GM21717 (cell line): ENCODE results near the gene PTPRT.

Experiments used
- ATAC-seq: cut with Tn5 transposase; IDR thresholded peaks from one replicate; pipeline ENCODE4 v1.9.1; 2021; ENCODE audit warnings: mild to moderate bottlenecking, moderate library complexity; ENCODE audit not compliant: unreplicated experiment

Gene PTPRT

GRCh38 chr20:43028470-43028869 lies 161.2 kb downstream of the PTPRT start:
- ATAC-seq = no peak

GRCh38 chr20:43023836-43024235 lies 165.9 kb downstream of the PTPRT start:
- ATAC-seq = no peak

DNA sequence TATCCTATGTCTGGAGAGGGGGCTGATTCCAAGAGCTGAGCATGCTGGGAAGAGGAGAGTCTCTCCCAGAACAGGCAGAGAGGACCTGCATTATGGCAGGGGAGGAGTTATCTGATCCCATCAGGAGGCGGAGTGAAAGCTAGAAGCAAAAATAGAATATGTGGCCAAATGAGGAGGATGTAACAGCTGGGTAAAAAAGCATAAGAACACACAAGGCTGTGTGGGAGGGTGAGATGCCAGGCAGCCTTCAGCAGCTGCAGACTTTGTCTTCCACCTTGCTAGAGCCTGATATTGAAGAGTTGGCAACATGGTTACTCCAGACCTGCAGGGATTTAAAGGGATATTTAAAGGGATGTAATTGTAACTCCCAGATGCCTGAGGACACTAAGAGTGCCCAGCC lies 167.1 kb downstream of the PTPRT start:
- no peak for ATAC-seq

DNA sequence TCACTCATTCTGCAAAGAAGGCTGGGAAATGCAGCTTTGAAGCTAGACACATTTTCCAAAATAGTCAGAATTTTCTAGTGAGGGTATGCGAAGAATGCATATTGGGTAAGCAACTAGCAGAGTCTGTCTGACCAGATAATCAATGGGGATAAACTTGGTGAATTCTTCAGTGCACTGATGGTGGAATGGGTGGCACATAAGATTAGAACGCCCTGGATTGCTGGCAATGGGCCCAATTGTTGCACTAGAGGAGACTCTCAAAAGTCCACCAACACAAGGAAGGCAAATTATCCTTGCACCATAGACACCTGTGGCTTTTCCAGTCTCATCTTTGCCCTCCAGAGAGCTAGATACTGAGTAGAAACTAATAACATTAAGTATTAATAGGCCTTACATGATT lies 167.6 kb downstream of the PTPRT start:
- ATAC-seq = no peak

DNA sequence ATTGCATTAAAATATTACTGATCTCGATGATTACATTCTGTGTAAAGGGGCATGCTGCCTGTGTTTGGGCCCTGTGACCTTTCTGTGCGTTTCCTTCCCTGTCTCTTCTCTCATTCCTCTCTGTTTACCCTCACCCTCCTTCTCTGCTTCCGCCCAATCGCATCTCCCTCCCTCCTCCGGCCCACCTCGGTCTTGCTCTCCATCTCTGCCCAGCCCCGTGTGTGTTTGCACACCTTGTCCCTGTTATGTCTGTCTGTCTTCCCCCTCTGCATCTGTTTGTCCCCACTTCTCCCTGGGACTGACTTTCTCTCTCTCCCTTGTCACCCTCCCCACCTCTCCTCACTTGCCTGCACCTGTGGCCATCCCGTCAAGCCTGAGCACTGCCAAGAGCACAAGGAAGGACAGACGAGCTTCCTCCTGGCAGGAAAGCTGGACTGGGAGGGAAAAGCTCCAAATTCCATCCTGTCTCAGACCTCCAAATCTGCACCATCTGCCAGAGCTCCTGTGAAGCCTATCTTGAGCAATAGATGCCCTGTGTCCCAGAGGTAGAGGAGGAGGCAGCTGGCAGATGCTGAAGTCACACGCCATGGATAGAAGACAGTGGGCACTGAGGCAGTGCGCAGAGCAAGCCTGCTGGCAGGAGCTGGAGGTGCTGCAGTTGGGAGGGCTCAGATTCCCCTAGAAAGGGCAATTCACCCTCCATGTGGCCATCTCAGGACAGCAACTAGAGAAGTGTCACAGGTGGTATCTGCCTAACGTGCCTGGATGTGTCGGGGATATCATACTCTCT lies 172.3 kb downstream of the PTPRT start:
- no peak for ATAC-seq

- no peak for ATAC-seq
These were observed 173.4 kb downstream of the PTPRT start for GRCh38 chr20:43016257-43016656.

GRCh38 chr20:43015566-43015965 lies 174.1 kb downstream of the PTPRT start:
- no peak for ATAC-seq

DNA sequence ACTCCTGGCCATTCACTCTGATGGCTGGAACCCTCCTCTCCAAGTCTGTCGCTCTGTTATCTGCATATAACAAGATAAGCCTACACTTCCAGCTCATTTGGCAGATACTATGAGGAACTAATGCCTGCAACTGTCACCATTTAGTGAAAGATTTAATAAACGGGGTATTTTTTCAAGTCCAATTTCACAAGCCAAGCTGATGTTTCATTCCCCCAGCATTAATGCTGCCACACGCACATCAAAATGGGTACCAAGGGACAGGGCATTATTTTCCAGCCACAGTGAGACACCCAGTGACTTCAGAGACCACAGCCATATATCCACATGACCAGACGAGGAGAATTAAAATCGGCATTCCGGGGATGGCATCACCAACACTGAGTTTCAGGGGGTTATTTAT lies 175.5 kb downstream of the PTPRT start:
- ATAC-seq = no peak

DNA sequence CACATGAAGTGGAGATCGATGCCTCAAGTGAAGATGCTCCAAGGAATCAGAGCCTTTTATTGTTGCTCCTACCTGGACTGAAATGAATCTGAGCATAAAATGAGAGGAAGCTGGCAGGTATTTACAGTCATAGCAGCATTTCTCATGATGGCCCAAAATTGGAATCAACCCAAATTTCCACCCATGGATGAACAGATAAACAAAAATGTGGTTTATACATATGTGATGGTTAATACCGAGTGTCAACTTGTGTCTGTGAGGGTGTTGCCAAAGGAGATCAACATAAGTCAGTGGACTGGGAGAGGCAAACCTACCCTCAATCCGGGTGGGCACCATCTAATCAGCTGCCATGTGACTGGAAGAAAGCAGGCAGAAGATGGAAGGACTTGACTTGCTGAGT lies 178.2 kb downstream of the PTPRT start:
- no peak for ATAC-seq

DNA sequence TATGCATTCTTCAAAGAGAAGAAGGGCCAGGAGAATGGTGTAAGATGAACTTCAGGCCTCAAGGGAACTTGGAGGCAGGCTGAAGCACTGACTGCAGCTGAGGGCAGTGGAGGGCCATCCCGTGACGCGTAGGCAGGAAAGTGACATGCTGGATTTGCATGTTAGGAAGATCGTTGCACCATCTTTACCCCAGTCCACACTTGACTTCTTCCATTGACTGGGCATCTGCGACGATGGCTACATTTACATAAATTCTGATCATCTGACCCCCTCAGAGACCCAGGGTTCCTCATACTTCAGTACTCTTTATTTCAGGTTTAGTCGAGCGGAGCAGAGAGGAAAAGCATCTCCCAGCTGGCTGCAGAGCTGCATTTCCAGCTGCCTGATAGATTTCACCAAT lies 180.2 kb downstream of the PTPRT start:
- no peak for ATAC-seq

DNA sequence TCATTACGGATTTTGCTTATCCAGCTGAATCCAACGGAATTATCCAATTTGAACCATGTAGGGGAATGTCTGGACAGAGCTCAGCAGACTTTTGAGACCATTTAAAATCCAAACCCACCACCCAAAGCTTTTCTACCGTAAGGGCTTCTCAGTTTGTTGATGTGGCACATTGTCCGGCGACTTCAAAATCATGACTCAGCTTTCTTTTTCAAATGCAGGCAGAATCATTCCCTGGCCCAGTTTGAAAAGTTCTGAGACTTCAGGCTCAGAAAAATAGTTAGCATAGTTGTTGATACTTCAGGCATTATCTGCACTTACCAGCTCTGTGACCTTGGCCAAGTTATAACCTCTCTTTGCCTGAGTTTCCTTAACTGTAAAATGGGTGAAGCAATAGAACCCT lies 182.2 kb downstream of the PTPRT start:
- ATAC-seq = no peak

DNA sequence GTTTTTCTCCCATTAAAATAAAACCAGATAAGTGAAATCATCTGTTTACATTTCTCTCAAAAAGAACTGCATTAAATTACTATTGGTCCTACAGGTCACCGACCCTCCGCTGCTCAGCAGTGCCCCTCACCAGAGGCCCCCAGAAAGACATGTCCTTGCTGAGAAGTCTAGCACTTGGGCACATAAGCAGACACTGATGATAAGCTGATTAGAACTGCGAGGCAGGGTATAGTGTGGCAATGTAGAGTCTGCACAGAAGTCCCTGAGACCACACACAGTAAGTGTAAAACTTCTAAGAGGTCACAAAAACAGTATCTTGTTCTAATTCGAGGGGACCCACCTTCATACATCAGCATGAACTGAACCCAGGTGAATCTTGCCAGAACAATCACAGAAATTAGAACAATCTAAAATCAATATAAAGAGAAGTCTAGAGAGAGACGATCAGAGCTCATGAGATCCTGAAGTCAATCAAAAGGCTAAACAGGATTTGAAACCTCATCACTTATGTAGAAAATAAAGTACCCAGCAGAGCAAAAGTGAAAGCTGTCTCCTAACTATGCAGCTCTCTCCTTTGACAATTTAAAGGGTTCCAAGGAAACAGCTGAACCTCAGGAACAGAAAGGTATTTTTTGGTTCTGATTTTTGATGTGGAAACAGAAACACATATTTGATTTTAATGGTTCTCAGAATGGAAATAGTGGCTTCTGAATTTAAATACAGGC lies 182.9 kb downstream of the PTPRT start:
- no peak for ATAC-seq

DNA sequence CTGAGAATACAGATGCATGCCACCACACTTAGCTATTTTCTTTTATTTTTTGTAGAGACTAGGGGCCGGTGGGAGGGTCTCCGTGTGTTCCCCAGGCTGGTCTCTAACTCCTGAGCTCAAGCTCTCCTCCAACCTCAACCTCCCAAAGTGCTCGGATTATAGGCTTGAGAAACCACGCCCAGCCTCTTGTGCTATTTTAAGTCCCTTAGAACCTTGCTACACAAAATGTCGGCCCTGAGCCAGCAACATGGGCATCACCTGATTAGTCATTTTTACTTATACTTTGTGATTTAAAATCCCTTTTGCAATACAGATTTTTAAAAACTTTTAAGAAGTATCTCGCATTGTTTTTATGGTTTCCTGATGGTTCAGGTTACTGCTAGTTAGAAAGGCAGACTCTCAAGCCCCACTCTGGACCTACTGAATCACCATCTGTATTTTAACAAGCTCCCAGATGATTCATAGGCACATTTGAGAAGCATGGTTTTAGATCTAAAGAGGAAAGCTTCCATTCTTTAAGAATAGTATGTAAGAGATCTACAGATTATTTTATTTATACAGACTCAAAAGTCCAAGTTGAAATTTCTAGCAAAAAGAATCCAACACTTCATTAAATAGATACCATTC lies 186.3 kb downstream of the PTPRT start:
- no peak for ATAC-seq

DNA sequence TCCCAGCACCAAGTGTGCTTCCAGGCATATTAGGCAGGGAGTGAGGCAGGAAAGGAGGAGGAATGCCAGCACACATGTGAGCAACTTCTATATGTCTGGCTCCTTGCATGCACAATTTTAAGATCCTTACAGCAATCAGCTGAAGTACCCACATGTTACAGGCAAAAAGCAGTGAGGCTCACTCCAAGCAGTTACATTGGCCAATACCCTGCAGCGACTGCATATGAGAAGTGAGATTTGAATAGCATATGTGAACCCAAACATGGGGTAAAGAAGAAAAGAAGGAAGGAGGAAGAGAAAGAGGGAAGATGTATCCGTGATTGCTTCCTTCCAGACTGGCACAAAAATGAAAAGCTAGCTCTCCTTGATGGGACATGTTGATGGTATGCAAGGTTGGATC lies 193.6 kb downstream of the PTPRT start:
- ATAC-seq = no peak

DNA sequence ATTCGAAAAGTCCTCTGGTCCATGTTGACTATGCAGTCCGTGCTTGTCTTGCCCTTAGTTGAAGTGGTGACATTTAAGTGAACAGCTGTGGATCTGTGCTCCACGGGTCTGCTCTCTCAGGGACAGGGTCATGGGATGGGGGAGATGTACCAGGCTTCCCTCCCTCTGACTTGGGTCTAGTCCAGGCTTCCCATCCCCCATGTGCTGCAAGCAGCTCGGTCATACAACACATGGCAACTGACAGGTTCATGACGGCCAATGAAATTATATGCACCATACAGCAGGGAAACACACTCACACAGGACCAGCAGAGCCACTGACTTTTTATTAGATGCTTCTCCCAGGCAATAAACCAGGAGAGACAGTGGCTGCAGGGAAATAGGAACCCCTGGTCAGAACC lies 201.4 kb downstream of the PTPRT start:
- ATAC-seq = no peak

DNA sequence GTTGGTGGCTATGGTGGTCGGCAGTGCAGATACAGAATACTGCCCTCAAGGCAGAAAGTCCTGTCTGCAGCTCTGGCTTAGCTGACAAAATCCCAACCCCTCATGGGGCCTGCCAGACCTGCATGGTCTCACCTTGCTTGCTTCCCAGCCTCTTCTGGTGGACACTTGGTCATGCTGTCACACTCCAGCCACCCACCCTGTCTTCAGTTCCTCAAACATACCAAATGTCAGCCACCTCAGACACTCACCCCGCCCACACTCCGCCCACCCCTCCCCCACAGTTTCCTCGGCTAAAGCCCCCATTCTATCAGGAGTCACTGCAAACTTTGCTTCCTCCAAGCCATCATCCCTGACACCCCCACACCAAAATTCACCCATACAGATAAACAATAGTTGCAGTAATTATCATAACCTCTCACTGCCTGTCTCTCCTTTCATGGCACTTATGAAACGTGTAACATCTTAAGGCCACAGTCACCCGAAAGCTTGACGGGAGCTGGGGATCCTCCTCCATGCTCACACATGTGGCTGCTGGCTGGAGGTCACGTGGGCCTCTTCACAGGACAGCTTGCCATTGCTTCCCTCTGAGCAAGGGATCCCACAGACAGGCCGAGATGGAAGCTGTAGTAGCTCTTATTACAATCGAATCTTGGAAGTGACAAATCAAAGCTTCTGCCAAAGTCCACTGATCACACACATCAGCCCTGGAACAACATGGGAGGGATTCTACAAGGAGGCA lies 202.2 kb downstream of the PTPRT start:
- no peak for ATAC-seq

GRCh38 chr20:42986143-42986773 lies 203.4 kb downstream of the PTPRT start:
- no peak for ATAC-seq

DNA sequence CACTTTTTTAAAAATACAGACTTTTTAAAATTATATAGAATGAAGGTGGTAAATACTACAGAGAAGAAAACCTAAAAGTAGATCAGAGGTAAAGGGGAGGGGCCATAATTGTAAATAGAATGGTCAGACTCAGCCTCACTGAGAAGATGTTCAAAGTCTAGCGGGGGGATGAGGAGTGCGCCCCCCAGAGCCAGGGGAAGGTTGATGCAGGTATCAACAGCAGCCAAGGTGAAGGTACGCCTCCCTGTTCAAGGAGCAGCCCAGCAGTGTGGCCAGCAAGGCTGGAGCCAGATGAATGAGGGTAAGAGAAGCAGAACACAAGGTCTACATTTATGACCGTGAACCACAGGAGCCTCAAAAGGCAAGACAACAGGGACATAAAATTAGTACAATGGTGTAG lies 204.1 kb downstream of the PTPRT start:
- no peak for ATAC-seq

DNA sequence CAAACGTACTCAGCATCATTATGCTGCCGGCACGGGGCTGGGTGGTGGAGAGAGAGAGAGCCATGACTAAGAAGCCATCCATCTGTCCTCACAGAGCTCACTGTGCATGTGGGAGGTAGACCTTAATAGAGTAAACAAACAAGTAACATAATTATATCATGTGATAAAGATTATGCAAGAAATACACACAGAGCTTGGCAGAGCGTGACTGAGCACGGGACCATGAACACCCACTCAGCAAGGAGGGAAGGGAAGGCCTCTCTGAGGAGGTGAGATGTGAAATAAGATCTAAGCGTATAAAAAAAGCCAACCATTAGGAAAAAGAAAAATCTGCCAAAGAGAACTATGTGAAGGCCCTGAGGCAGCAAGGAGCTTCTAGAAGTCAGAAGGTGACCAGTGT lies 207.5 kb downstream of the PTPRT start:
- no peak for ATAC-seq

DNA sequence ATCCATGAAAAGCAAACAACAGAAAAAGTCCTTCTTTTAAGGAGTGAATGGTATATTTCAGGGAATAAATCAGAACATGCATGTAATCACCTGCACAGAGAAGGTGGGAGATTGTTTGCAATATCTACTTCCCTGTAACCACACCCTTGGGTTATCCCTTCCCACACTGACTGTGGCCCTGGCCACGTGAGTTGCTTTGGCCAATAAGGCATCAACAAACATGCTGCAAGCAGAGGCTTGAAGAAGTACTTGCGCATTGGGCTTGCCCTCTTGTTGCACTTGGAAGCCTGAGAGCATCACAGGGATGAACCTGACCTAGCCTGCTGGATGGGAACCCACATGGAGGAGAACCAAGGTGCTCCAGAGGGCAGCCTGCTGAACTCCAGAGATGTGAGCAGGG lies 208.5 kb downstream of the PTPRT start:
- ATAC-seq = no peak

DNA sequence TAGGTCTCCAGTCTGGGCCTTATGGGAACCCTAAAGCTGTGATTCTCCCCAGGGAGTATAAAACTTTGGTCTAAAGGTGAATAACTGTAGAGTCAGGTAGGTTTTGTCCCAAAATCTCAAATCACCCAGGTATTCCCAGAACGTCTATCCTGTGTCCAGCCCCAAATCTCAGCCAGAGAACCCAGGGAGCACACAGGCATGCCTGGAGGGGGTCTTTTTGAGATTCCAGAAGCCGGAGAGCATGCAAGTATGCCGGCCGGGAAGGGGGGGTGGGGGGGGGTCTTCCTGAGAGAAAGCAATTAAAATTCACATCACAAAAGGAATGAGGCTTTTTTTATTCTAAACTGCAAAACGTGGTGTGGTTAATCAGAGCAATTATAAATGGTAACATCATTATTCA lies 210.0 kb downstream of the PTPRT start:
- no peak for ATAC-seq
